HG03520 (cell line): ENCODE data around the gene CDC123.
"Not testable (repeated sequence)": the region's sequence is repeated elsewhere in the genome, so short reads cannot be mapped to it uniquely, and the experiment has no call there.

ENCODE experiments used
- ATAC-seq: cut with Tn5 transposase; IDR thresholded peaks from one replicate; pipeline ENCODE4 v1.9.1; 2021; ENCODE audit warnings: mild to moderate bottlenecking, moderate library complexity; ENCODE audit not compliant: unreplicated experiment

The CDC123 gene

GRCh38 chr10:12188656-12189055, 7.3 kb upstream of the CDC123 start:
- ATAC-seq = no peak

DNA sequence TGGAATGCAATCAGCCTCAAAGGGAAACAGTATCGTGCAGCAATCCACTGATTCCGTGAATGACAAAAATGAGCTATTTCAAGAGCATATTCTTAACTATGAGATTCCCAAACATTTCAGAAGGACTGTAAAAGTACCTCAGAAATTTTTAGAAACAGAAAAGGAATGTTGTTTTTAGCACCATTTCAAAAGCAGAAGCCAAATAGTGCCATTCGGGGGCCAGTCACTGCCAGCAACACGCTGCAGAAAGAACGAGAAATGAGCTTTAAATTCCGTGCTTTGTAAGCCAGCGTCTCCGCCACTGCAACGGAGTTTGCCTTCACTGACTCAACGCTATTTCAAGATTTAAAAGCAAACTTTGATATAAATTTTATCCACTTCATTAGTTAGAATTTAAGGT, 6.6 kb upstream of the CDC123 start:
- ATAC-seq = no peak

DNA sequence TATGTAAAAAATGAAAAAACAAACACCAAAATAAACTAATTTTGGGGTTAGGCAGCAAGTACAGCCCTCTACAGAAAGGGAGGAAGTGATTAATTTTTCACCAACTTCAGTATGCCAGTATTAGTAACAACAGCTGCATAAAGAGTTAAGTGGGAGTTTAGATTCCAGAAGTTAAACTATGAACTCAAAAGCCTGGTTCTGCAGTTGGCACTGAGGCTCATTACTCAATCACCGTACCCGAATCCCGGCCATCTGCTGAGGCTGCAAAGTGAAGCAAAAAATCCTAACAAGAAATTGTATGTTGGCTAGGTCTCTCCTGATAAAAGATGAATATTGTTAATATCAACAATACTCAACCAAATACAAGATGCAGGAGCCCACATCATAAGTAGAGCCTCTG, 4.3 kb upstream of the CDC123 start:
- ATAC-seq = no peak

DNA sequence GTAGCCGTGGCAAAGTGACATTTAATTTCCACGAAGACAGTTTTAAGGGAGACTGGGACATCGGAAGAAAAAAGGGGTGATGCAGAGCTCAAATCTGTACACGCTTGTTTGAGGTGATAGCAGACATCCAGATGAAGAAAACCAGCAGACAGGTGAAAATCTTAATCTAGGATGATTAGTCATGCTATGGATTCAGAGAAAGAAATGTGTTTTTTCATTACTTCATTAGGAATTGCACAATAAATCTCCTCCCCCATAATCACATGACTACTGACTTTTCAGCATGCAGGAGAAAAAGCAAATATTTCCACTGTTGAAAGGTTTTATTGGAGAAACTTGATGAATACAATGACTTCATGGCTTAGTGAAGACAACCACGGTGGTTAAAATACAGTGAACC, 2.8 kb upstream of the CDC123 start:
- no peak for ATAC-seq

DNA sequence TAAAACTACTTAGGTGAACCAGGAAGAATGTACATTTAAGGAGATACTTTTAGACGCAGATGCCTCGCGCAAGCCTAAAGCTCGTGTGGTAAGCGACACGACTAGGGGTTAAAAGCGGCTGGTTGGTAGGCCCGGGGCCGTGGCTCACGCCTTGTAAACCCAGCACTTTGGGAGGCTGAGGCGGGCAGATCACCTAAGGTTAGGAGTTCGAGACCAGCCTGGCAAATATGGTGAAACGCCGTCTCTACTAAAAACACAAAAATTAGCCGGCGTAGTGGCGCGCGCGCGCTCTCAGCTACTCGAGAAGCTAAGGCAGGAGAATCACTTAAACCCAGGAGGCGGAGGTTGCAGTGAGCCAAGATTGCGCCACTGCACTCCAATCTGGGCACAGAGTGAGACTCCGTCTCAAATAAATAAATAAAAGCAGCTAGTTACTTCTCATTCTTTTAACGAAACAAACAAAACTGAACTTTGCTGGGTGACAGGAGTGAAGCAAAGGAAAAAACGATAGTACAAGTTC, 1.2 kb upstream of the CDC123 start:
- no peak for ATAC-seq

DNA sequence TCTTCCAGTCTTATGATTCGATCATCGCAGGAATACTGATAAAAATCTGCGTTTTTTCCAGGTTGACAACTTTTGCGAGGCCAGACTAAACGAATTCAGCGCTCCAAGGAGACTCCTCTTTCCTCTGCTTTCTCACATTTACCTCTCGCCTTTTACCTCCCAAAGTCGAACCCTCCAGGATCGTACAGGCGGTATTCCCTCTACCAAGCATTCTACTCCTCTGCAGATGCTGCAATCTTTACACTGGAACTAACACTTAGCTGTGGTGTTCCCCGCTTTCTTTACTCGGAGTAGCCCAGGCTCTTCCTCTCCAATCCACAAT, 746 bp upstream of the CDC123 start:
- ATAC-seq = peak; percentile 5

DNA sequence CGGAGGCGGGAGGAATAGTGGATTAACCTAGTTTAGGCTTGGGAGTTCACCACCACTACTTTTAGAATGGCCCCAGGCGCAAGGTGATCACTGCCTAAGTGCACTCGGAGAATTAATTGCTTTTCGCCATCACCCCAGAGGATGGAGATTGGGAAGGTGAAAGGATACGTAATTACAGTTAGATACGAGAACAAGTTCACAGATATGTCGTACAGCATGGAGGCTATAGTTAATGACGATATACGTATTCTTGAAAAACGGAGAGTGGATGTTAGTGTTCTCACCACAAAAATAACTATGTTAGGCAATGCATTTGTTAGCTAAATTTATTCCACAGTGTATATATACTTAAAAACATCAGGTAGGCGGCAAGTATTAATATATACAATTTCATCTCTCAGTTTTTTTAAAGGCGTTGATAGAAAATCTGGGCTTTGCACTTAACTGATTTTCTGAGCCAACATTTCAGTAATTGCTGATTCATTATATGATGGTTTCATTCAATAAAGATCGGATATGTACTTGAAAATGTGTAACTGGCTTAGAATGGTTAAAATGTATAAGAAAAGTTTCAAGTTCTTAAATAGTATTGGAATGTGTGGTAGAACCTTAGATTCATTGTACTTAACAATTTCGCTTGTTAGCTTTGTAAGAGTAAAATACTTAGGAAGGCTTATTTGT, 683 bp downstream of the CDC123 start:
- ATAC-seq = no peak

- ATAC-seq = no peak
These were observed 2.2 kb downstream of the CDC123 start for GRCh38 chr10:12198156-12198555.

GRCh38 chr10:12200850-12201249, 4.9 kb downstream of the CDC123 start:
- no peak for ATAC-seq

DNA sequence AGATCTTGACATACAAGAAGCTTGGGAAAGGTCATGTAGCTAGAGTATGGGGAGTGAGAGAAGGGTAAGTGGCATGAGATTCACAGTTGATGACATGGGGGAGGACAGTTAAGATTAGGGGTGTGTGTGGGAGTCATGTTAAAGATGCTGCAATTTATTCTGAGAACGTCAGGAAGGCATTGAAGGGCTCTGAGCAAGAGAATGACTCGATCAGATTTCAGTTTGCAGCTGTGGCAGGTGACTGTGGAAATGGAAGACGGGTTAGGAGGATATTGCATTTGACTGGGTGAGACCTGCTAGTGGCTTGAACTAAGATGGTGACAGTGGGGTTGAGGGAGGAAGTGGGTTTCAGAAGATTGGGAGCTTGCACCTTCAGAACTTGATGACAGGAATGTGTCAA, 5.6 kb downstream of the CDC123 start:
- no peak for ATAC-seq

- ATAC-seq = no peak
These were observed 6.2 kb downstream of the CDC123 start for GRCh38 chr10:12202226-12202625.

GRCh38 chr10:12205082-12205481, 9.1 kb downstream of the CDC123 start:
- ATAC-seq = no peak

DNA sequence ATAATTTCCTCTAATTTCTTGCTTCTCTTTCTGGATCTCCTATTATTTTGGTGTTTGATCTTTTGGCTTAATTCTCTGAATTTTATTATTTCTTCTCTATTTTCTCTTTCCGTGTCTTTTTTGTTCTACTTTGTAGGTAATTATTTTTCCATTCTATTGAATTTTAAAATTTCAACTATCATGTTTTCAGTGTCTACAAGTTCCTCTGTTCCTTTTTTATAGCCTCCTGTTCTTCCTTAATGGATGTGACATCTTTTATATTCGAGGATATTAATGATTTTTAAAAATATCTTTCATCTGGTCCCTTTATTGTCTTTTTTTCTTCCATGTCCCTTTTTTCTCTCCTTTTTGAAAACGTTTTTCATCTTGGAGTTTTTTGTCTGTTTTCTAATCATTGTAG, 11.1 kb downstream of the CDC123 start:
- no peak for ATAC-seq

GRCh38 chr10:12208460-12208859, 12.5 kb downstream of the CDC123 start:
- no peak for ATAC-seq

- ATAC-seq = no peak
These were observed 16.5 kb downstream of the CDC123 start for GRCh38 chr10:12212454-12212853.

GRCh38 chr10:12213621-12214020, 17.6 kb downstream of the CDC123 start:
- ATAC-seq = no peak

DNA sequence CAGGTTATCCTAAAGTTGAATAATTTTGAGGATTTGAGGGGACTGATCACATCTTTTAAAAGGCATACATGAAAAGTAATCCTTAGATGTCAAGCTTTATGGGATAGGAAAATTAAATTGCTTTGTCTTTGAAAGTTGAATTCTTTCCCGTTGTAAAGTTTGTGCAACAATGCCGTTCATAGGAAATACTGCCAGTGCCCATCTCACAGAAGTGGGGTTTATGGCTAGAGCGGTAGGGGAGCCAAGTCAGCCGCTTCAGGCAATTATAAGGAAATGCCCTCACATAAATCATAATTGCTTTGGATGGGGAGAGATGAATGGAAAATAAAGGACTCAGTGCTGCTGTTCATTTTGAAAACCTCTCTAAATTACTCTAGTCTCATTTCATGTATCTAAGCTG, 18.1 kb downstream of the CDC123 start:
- ATAC-seq = no peak

DNA sequence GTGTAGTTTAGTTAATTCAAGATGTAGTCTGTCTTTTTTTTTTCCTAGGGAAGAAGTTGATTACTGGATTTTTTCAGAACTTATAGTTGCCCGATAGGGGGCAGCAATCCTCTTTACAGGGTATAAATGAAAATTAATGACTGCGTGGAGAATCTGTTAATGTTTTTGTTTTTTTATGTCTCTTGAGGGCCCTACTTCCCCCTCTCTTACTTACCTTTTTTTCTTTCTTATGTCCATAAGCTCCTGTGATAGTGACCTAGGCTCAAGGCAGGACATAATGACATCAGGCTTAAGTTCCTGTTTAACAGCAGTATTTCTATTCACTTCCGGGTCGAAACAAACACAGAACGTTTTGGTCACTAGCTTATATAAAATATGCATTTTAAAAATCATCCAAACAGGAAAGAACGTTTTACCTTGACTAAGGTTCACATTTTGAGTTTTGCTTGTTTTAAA, 18.8 kb downstream of the CDC123 start:
- no peak for ATAC-seq

DNA sequence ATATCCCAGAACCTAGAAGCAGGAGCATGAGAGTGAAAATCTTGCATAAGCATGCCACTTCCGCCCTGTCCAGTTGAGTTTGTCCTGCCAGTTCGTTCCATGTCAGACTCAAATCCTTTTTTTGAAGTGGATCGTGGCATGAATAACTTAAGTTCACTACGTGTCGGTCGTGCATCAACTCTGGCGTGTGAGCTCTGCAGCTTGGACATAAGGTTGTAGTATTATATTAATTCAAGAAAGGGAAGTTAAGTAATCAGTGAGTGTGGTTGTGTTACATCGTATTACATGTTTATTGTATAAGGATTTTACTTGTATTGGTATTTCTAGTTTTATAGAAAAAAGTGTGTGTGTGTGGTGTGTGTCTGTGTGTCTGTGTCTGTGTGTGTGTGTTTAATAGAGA, 23.0 kb downstream of the CDC123 start:
- ATAC-seq = no peak

DNA sequence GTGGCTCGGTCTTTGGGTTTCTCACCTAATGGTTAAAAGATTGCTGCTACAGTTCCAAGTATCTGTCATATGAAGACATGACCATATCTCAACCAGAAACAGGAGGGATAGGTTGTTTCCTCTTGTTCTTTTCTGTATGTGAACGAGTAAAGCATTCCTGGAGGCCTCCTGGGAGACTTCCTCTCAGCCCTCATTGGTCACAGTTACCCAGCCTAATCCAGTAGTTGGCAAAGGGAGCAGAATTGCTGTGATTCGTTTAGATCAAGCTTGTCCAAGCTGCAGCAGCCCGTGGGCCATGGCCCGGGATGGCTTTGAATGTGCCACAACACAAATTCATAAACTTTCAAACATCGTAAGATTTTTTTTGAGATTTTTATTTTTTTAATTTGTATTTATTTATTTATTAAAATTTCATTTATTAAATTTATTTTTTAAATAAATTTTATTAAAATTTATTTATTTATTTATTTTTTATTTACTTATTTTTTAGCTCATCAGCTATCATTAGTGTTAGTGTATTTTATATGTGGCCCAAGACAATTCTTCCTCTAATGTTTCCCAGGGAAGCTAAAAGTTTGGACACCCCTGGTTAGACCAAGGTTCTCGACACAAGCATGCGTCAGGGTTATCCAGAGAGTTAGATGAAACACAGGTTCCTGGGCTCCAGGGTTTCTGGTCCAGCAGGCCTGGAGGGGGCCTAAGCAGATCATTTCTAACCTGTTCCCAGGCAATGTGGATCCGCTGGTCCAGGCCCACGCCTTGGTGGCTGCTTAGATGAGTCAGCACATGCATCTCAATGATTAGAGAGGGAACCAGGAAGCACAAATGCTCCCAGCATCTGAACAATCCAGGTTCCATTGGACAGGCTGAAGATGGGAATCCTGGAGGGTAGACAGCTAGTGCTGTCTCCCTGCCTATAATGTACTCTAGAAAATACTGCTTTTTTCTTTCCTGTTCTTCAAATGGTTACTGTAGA, 25.6 kb downstream of the CDC123 start:
- ATAC-seq = no peak

- ATAC-seq = no peak
These were observed 29.5 kb downstream of the CDC123 start for GRCh38 chr10:12225444-12225843.

DNA sequence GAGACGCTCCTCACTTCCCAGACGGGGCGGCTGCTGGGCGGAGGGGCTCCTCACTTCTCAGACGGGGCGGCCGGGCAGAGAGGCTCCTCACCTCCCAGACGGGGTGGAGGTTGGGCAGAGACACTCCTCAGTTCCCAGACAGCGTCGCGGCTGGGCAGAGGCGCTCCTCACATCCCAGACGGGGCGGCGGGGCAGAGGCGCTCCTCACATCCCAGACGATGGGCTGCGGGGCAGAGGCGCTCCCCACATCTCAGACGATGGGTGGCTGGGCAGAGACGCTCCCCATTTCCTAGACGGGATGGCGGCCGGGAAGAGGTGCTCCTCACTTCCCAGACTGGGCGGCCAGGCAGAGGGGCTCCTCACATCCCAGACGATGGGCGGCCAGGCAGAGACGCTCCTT, 30.4 kb downstream of the CDC123 start:
- not testable (repeated sequence) for ATAC-seq
